Measurements from ENCODE around the gene ZNF136. TPM values are rescaled to one million over a fixed set of nuclear protein-coding genes. Genes with fewer than 3 reads are reported as not detected.
A peak's percentile ranks its signal among the peaks of the same experiment; 100 is the strongest.

The ZNF136 gene
- 13.2 and 13.3 TPM in 2 replicates for total RNA-seq
- long read RNA-seq, transcript ZNF136-201 (4 exons, 3,643 nt) = major isoform, 41 of 48 reads
- long read RNA-seq, partial matches to known transcripts = 0 of 48 reads
- long read RNA-seq, other reads (novel, unspliced or antisense) = 2 of 48 reads

DNA sequence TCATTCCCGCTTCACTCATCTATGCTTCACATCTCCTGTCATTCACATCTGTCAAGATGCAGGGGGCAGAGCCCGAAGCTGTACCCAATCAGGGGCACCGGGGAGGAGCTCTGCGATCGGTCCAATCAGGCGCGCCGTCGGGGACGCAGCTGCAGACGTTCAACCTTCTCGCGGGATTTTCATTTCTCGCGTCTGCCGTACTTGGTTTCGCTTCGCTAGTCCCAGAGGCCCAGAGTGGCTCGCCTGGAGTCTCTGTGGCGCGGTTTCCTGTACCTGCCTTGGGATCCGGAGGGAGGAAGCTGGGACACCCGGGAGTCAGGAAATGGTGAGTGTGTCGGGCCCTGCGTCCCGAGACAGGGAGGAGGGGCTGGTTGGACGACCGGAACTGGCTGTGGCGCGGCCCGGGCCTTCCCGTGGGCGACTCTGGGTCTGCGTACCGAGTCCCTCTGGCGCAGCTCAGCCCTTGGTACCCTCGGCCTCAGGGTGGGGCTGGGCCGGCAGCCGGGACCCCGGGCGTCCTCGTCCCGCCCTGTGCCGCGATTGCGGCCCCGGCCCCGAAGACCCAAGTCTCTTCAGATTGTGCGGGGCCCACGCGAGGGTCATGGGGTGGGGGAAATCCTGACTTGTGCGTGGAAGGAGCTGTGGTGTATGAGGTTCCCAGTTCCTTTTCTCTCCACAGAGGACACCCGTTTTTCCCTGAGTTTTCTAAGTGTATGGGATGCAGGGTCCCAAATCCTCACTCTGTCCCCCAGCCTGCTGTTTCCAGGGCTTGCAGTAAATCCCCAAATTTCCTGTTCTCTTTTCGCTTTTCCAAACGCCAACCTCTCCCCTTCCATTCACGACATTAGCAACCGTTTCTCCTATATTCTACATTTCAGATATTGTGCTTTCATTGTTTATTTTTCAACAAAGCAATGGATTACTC is at the start of gene ZNF136:
Gene ZNF136, plus strand, starts transcription at position 215 of the 925 bp plus-strand sequence. Its CDS starts 108 bp downstream, at position 323.
- Mint-ChIP-seq H3K36me3 (ENCODE audit: low read depth) (peaks cover 3% of the 10 kb centered on the region), H3K4me1 (peaks cover 25% of the 10 kb centered on the region), H3K4me3 (peak within 1 kb of the TSS; percentile 93), H3K27ac (ENCODE audit: unreplicated experiment) (peak within 1 kb of the TSS; percentile 93), H3K27me3 (ENCODE audit: low read depth) (no peaks in the 10 kb centered on the region), H3K9me3 (no peaks in the 10 kb centered on the region)
- TF ChIP-seq, protein P1, sequence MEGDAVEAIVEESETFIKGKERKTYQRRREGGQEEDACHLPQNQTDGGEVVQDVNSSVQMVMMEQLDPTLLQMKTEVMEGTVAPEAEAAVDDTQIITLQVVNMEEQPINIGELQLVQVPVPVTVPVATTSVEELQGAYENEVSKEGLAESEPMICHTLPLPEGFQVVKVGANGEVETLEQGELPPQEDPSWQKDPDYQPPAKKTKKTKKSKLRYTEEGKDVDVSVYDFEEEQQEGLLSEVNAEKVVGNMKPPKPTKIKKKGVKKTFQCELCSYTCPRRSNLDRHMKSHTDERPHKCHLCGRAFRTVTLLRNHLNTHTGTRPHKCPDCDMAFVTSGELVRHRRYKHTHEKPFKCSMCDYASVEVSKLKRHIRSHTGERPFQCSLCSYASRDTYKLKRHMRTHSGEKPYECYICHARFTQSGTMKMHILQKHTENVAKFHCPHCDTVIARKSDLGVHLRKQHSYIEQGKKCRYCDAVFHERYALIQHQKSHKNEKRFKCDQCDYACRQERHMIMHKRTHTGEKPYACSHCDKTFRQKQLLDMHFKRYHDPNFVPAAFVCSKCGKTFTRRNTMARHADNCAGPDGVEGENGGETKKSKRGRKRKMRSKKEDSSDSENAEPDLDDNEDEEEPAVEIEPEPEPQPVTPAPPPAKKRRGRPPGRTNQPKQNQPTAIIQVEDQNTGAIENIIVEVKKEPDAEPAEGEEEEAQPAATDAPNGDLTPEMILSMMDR (conservative IDR thresholded peaks at IDR 0.05) = no peak
- peak; percentile 84 for DNase-seq (ENCODE audit: low read depth, low spot score)

DNA sequence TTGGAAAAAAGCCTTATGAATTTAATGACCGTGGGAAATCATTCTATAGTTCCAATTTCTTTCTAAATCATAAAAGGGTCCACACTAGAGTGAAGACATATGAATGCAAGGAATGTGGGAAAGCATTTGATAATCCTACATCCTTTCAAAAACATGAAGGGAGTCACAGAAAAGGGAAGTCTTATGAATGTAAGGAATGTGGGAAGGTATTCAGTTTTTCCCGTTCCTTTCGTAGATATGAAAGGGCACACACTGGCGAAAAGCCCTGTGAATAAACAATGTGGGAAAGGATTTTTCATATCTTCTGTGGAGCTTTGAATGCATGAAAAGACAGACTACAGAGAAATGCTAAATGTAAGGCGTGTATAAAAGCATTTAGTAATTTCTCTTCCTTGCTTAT is 49.8 kb upstream of the ZNF136 start:
- Mint-ChIP-seq H3K27me3 (ENCODE audit: low read depth) (no peaks in the 10 kb centered on the region), H3K27ac (ENCODE audit: unreplicated experiment) (no peak overlapping the region), H3K36me3 (ENCODE audit: low read depth) (peaks cover 66% of the 10 kb centered on the region), H3K4me3 (no peak overlapping the region), H3K4me1 (no peaks in the 10 kb centered on the region), H3K9me3 (peaks cover 23% of the 10 kb centered on the region)
- TF ChIP-seq, protein P1 (conservative IDR thresholded peaks at IDR 0.05) = no peak
- no peak for DNase-seq (ENCODE audit: low read depth, low spot score)

DNA sequence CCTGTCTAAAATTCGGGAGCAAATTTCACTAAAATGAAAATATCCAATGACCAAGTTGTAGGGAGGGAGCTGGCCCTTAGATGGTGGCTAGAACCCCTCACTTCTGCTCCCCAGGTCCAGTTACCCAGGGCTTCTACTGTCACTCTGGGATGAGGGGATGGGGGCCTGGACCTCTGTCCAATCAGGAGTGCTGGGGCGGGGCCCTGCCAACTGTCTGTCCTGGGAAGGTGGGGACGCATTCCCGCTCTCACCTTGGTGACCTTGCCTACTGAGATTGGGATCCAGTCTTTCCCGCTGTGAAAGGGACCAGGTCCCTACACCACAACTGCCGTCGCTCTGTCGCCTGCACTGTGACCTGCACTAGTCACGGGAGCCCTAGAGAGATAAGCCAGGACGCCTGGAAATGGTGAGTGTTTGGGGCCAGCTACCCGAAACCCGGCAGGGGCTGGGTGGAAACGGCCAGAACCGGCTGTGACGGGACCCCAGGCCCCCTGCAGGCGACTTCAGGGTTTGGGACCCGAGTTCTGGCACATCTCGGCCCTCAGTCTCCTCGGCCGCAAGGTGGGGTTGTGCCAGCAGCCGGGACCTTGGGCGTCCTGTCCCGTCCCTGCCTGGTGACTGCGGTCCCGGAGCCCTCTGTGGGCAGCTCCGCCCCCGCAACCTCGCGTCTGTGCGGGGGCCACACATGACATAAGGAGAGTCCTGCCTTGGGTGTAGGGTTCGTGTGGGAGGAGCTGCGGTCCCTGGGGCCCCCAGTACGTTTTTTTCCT is 45.5 kb upstream of the ZNF136 start:
- Mint-ChIP-seq H3K9me3 (peaks cover 21% of the 10 kb centered on the region), H3K4me3 (no peak overlapping the region), H3K27ac (ENCODE audit: unreplicated experiment) (no peak overlapping the region), H3K4me1 (no peaks in the 10 kb centered on the region), H3K36me3 (ENCODE audit: low read depth) (peaks cover 46% of the 10 kb centered on the region), H3K27me3 (ENCODE audit: low read depth) (no peaks in the 10 kb centered on the region)
- no peak for DNase-seq (ENCODE audit: low read depth, low spot score)
- TF ChIP-seq, protein P1 (conservative IDR thresholded peaks at IDR 0.05) = no peak

DNA sequence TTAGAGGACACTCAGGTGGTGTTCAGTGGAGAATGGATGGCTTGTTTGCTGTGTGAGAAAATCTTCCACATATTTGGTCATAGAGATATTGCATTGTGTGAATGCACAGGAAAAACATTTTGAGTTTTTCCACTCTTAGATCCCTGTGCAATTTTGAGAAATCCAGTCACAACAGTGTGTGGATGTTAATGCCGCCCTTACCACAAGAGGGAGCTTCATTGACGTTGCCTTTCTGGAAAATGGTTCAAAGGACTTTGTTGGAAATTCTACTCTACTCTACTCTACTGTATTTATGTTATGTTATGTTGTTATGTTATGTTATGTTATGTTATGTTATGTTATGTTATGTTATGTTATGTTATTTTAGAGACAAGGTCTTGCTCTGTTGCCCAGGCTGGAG is 36.2 kb upstream of the ZNF136 start:
- H3K27me3 Mint-ChIP-seq (ENCODE audit: low read depth) = no peaks in the 10 kb centered on the region
- no peak overlapping the region for H3K4me3 Mint-ChIP-seq
- peak overlapping the region; percentile 3 for H3K27ac Mint-ChIP-seq (ENCODE audit: unreplicated experiment)
- no peak for DNase-seq (ENCODE audit: low read depth, low spot score)
- H3K9me3 Mint-ChIP-seq = peaks cover 21% of the 10 kb centered on the region
- peaks cover 44% of the 10 kb centered on the region for H3K36me3 Mint-ChIP-seq (ENCODE audit: low read depth)
- TF ChIP-seq, protein P1 (conservative IDR thresholded peaks at IDR 0.05) = peak; percentile 64
- H3K4me1 Mint-ChIP-seq = no peaks in the 10 kb centered on the region

DNA sequence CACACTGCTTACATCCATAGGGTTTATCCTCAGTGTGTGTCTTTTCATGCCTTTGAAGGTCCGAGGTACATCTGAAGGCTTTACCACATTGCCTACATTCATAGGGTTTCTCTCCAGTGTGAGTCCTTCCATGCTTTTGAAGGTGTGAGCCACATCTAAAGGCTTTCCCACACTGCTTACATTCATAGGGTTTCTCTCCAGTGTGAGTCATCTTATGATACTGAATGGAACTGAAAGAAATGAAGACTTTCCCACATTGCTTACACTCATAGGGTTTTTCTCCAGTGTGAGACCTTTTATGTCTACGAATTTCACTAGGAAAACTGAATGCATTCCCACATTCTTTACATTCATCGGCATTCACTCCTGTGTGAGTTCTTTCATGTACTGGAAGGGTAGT is 29.8 kb upstream of the ZNF136 start:
- H3K4me1 Mint-ChIP-seq = peaks cover 8% of the 10 kb centered on the region
- peaks cover 31% of the 10 kb centered on the region for H3K9me3 Mint-ChIP-seq
- no peaks in the 10 kb centered on the region for H3K27me3 Mint-ChIP-seq (ENCODE audit: low read depth)
- no peak overlapping the region for H3K27ac Mint-ChIP-seq (ENCODE audit: unreplicated experiment)
- H3K36me3 Mint-ChIP-seq (ENCODE audit: low read depth) = peaks cover 77% of the 10 kb centered on the region
- no peak for DNase-seq (ENCODE audit: low read depth, low spot score)
- no peak overlapping the region for H3K4me3 Mint-ChIP-seq
- TF ChIP-seq, protein P1 (conservative IDR thresholded peaks at IDR 0.05) = no peak

Measured in neural crest cell (in vitro differentiated cells).